Parathyroid adenoma (tissue), 2 donors: Measurements from ENCODE around the gene SH3BP5.
"Not testable (repeated sequence)": the region's sequence is repeated elsewhere in the genome, so short reads cannot be mapped to it uniquely, and the experiment has no call there.

Source experiments
- H2AFZ ChIP-seq: fragments of 300-600 bp; sonication (generic); one replicate; pipeline ENCODE4 v1.7.0; 2017; ENCODE audit warnings: antibody characterized with exemption, mild to moderate bottlenecking
- H3K27ac ChIP-seq: fragments of 300-600 bp; sonication (generic); one replicate; pipeline ENCODE4 v1.7.0; 2017
- H3K27me3 ChIP-seq: fragments of 300-600 bp; sonication (generic); one replicate; pipeline ENCODE4 v1.7.0; 2017; ENCODE audit warnings: low read length; ENCODE audit not compliant: control insufficient read depth, insufficient read depth
- H3K36me3 ChIP-seq: fragments of 300-600 bp; sonication (generic); one replicate; pipeline ENCODE4 v1.7.0; 2017; ENCODE audit warnings: low read length; ENCODE audit not compliant: control insufficient read depth, insufficient read depth
- H3K4me1 ChIP-seq: fragments of 300-600 bp; sonication (generic); one replicate; pipeline ENCODE4 v1.7.0; 2017; ENCODE audit warnings: control low read depth
- H3K4me2 ChIP-seq: fragments of 300-600 bp; sonication (generic); one replicate; pipeline ENCODE4 v1.7.0; 2017; ENCODE audit warnings: low read length
- H3K4me3 ChIP-seq: fragments of 300-600 bp; sonication (generic); one replicate; pipeline ENCODE4 v1.7.0; 2017; ENCODE audit warnings: low read depth, low read length
- H3K79me2 ChIP-seq: fragments of 300-600 bp; sonication (generic); one replicate; pipeline ENCODE4 v1.7.0; 2017; ENCODE audit warnings: control low read depth
- H3K9ac ChIP-seq: fragments of 300-600 bp; sonication (generic); one replicate; pipeline ENCODE4 v1.7.0; 2017; ENCODE audit warnings: mild to moderate bottlenecking
- H3K9me3 ChIP-seq: fragments of 300-600 bp; sonication (generic); one replicate; pipeline ENCODE4 v1.7.0; 2017; ENCODE audit warnings: low read length; ENCODE audit not compliant: control insufficient read depth
- TF ChIP-seq, protein P1 (sequence below): fragments of 300-600 bp; sonication (generic); IDR thresholded peaks from one replicate; pipeline ENCODE4 v1.7.0; 2017; ENCODE audit warnings: antibody characterized with exemption, mild to moderate bottlenecking
- donor health status: primary hyperparathyroidism.

The SH3BP5 gene

DNA sequence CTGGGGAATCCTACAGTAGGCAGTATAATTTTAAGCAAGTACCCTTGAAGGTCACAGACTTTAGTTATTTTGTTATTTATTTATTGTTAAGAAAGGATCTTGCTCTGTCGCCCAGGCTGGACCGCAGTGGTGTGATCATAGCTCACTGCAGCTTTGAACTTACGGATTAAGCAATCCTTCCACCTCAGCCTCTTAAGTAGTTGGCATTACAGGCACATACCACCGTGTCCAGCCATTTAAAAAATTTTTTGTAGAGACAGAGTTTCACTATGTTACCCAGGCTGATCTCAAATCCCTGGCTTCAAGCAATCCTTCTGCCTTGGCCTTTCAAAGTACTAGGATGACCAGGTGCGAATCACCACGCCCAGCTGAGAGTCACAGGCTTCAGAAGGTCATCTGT is 22.1 kb upstream of the SH3BP5 start:
- Histone ChIP-seq H3K27me3 (no peaks in the 10 kb centered on the region), H3K9me3 (no peaks in the 10 kb centered on the region), H3K9ac (no peak overlapping the region), H3K27ac (no peak overlapping the region), H3K4me1 (no peaks in the 10 kb centered on the region), H3K4me3 (no peak overlapping the region), H3K4me2 (no peak overlapping the region), H2AFZ (no peak overlapping the region), H3K36me3 (no peaks in the 10 kb centered on the region), H3K79me2 (no peaks in the 10 kb centered on the region)
- TF ChIP-seq, protein P1, sequence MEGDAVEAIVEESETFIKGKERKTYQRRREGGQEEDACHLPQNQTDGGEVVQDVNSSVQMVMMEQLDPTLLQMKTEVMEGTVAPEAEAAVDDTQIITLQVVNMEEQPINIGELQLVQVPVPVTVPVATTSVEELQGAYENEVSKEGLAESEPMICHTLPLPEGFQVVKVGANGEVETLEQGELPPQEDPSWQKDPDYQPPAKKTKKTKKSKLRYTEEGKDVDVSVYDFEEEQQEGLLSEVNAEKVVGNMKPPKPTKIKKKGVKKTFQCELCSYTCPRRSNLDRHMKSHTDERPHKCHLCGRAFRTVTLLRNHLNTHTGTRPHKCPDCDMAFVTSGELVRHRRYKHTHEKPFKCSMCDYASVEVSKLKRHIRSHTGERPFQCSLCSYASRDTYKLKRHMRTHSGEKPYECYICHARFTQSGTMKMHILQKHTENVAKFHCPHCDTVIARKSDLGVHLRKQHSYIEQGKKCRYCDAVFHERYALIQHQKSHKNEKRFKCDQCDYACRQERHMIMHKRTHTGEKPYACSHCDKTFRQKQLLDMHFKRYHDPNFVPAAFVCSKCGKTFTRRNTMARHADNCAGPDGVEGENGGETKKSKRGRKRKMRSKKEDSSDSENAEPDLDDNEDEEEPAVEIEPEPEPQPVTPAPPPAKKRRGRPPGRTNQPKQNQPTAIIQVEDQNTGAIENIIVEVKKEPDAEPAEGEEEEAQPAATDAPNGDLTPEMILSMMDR, result no peak

GRCh38 chr3:15350141-15350540 is 17.8 kb upstream of the SH3BP5 start:
- no peak overlapping the region for H3K27ac ChIP-seq
- no peak overlapping the region for H3K4me2 ChIP-seq
- no peaks in the 10 kb centered on the region for H3K27me3 ChIP-seq
- H2AFZ ChIP-seq, result no peak overlapping the region
- H3K79me2 ChIP-seq, result no peaks in the 10 kb centered on the region
- no peak overlapping the region for H3K9ac ChIP-seq
- TF ChIP-seq, protein P1, result no peak
- no peak overlapping the region for H3K4me3 ChIP-seq
- no peaks in the 10 kb centered on the region for H3K4me1 ChIP-seq
- H3K36me3 ChIP-seq, result no peaks in the 10 kb centered on the region
- H3K9me3 ChIP-seq, result no peaks in the 10 kb centered on the region

DNA sequence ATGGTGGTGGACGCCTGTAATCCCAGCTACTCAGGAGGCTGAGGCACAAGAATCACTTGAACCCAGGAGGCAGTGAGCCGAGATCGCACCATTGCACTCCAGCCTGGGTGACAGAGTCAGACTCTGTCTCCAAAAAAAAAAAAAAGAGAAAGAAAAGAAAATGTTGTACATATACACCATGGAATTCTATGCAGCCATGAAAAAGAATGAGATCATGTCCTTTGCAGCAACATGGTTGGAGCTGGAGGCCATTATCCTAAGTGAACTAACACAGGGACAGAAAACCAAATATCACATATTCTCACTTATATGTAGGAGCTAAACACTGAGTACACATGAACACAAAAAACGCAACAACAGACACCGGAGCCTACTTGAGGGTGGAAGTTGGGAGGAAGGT is 17.1 kb upstream of the SH3BP5 start:
- H2AFZ ChIP-seq, H3K4me3 ChIP-seq, H3K27ac ChIP-seq, H3K4me2 ChIP-seq, H3K79me2 ChIP-seq, H3K9ac ChIP-seq, H3K36me3 ChIP-seq, H3K27me3 ChIP-seq, H3K9me3 ChIP-seq, H3K4me1 ChIP-seq: not testable (repeated sequence)

DNA sequence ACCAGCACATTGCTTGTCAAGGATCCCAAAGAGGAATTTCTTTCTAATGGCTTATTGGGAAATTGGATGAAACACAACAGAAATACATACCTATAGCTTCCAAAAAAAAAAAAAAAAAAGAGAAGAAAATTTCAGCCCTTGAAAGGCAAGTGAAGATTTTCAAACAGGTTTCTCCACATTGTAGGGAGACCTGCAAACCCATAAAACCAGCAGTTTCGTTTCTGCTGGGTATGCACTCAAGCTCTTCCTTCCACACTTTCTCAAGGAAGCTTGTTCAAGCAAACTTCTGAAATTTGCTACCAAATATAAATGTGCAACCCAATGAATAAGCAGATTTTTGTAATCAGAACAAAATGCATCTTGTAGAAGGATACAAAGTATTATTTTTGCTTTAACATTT is 15.9 kb upstream of the SH3BP5 start:
- H3K4me3 ChIP-seq, result no peak overlapping the region
- no peaks in the 10 kb centered on the region for H3K27me3 ChIP-seq
- H3K36me3 ChIP-seq, result no peaks in the 10 kb centered on the region
- TF ChIP-seq, protein P1, result no peak
- H3K27ac ChIP-seq, result no peak overlapping the region
- no peaks in the 10 kb centered on the region for H3K79me2 ChIP-seq
- H3K9me3 ChIP-seq, result no peaks in the 10 kb centered on the region
- no peak overlapping the region for H3K9ac ChIP-seq
- no peaks in the 10 kb centered on the region for H3K4me1 ChIP-seq
- no peak overlapping the region for H3K4me2 ChIP-seq
- H2AFZ ChIP-seq, result no peak overlapping the region

- H3K9me3 ChIP-seq, result no peaks in the 10 kb centered on the region
- TF ChIP-seq, protein P1, result no peak
- no peaks in the 10 kb centered on the region for H3K79me2 ChIP-seq
- no peak overlapping the region for H3K9ac ChIP-seq
- H3K4me3 ChIP-seq, result no peak overlapping the region
- no peaks in the 10 kb centered on the region for H3K4me1 ChIP-seq
- H3K36me3 ChIP-seq, result no peaks in the 10 kb centered on the region
- H3K27ac ChIP-seq, result no peak overlapping the region
- H3K4me2 ChIP-seq, result no peak overlapping the region
- no peak overlapping the region for H2AFZ ChIP-seq
- H3K27me3 ChIP-seq, result no peaks in the 10 kb centered on the region
Measured at GRCh38 chr3:15347737-15348110, 15.3 kb upstream of the SH3BP5 start.
